PC-9 (cell line): Measurements from ENCODE around the gene DUSP10. TPM values are rescaled to one million over a fixed set of nuclear protein-coding genes. Genes with fewer than 3 reads are reported as not detected.

Source experiments
- BruUV-seq: library from RNA; stranded (reverse); fragments of 400-500 nt; replicated peaks from 2 replicates; lab custom pipeline; 2021; lab: Mats Ljungman, UMichigan
- CTCF ChIA-PET: fragments of 300-600 bp; sonication (Branson Sonifier 250); formaldehyde crosslinking; loops from one replicate; lab custom pipeline; 2022; ENCODE audit warnings: antibody characterized with exemption; lab: Charles Lee
- POLR2A ChIA-PET: fragments of 300-600 bp; sonication (Branson Sonifier 250); formaldehyde crosslinking; loops from one replicate; lab custom pipeline; 2022; ENCODE audit warnings: antibody characterized with exemption; ENCODE audit not compliant: unreplicated experiment; lab: Charles Lee
- DNase-seq, 2 experiments: peaks; one replicate each; pipeline versions ENCODE4 v3.0.0 to v3.0.0-alpha.2; 2015 to 2022; ENCODE audit warnings: mixed read lengths in 1 of 2
- H2AFZ ChIP-seq: fragments of 200-600 bp; sonication (generic); 2 replicates; pipeline ENCODE4 v1.8.1; 2017; ENCODE audit warnings: antibody characterized with exemption
- H3F3A ChIP-seq: fragments of 200-600 bp; sonication (generic); 2 replicates; pipeline ENCODE4 v1.8.1; 2017; ENCODE audit warnings: antibody characterized with exemption, mild to moderate bottlenecking, low read depth; ENCODE audit not compliant: insufficient read depth
- H3K27ac ChIP-seq: fragments of 200-600 bp; sonication (generic); 2 replicates; pipeline ENCODE4 v1.6.1; 2016; ENCODE audit warnings: mixed run types
- H3K27me3 ChIP-seq: fragments of 200-600 bp; sonication (generic); 2 replicates; pipeline ENCODE4 v1.6.1; 2016; ENCODE audit warnings: low read depth, mixed run types; ENCODE audit not compliant: insufficient read depth
- H3K36me3 ChIP-seq: fragments of 200-600 bp; sonication (generic); 2 replicates; pipeline ENCODE4 v1.6.1; 2016; ENCODE audit warnings: low read depth, mixed run types
- H3K4me1 ChIP-seq: fragments of 200-600 bp; sonication (generic); replicated peaks from 2 replicates; pipeline ENCODE4 v1.6.1; 2016; ENCODE audit warnings: mixed run types; ENCODE audit not compliant: insufficient read depth
- H3K4me2 ChIP-seq: fragments of 200-600 bp; sonication (generic); 2 replicates; pipeline ENCODE4 v1.6.1; 2017; ENCODE audit warnings: mixed run types
- H3K4me3 ChIP-seq: fragments of 200-600 bp; sonication (generic); 2 replicates; pipeline ENCODE4 v1.6.1; 2016; ENCODE audit warnings: mixed run types
- H3K79me2 ChIP-seq: fragments of 200-600 bp; sonication (generic); 2 replicates; pipeline ENCODE4 v1.6.1; 2017; ENCODE audit warnings: low read depth, mixed run types
- H3K9me2 ChIP-seq: fragments of 200-600 bp; sonication (generic); 2 replicates; pipeline ENCODE4 v1.8.1; 2017; ENCODE audit warnings: mild to moderate bottlenecking; ENCODE audit not compliant: insufficient read depth
- H3K9me3 ChIP-seq: fragments of 200-600 bp; sonication (generic); 2 replicates; pipeline ENCODE4 v1.8.1; 2016; ENCODE audit warnings: low read depth; ENCODE audit not compliant: insufficient read depth
- H4K20me1 ChIP-seq: fragments of 200-600 bp; sonication (generic); 2 replicates; pipeline ENCODE4 v1.8.1; 2017; ENCODE audit not compliant: insufficient read depth
- EZH2 ChIP-seq: fragments of 200-600 bp; sonication (generic); IDR thresholded peaks from 2 replicates; pipeline ENCODE4 v1.8.0; 2017; ENCODE audit warnings: antibody characterized with exemption, low read depth
- intact Hi-C: fragments of 100-400 bp; cut with micrococcal nuclease; formaldehyde crosslinking; loops from one replicate; pipeline ENCODE4 v1.10.0; 2022; ENCODE audit not compliant: unreplicated experiment
- total RNA-seq: library from RNA; stranded (reverse); gene quantifications from 2 replicates; pipeline ENCODE4 v1.2.3, GENCODE V29; 2021
- TF ChIP-seq, protein P1 (sequence below): fragments of 200-600 bp; sonication (generic); conservative IDR thresholded peaks from 2 replicates; pipeline ENCODE4 v1.6.1; 2017; ENCODE audit warnings: mixed run types, antibody characterized with exemption, mild to moderate bottlenecking, moderate library complexity

The DUSP10 gene
- total RNA-seq, 1 experiment from 2014 or later: 7.0 TPM

DNA sequence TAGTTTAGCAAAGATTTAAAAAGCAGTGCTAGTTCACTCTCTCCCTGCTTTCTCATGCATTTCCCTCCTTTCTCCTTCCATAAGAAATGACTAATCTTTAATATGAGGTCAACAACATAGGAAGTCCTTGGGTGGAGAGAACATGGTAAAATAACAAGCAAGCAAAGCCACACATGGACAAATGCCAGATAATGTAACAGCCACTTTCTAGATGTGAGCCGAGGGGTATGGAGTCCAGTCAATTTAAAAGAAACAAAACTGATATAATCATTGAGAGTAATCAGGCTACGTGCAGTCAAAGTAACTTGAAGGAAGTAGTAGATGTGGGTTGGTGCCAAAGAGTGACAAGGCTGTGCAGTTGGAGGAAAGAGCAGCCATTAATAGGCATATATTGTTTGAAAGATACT lies 69.6 kb downstream of the DUSP10 start:
- CTCF ChIA-PET: no interaction called here
- Histone ChIP-seq H3F3A (peaks cover 14% of the 10 kb centered on the region; the same call in 1 of the 2 replicates), H3K4me1 (peaks cover 18% of the 10 kb centered on the region), H3K4me3 (no peak overlapping the region), H4K20me1 (no peaks in the 10 kb centered on the region), H3K27ac (no peak overlapping the region), H3K4me2 (no peak overlapping the region), H3K79me2 (no peaks in the 10 kb centered on the region), H3K36me3 (no peaks in the 10 kb centered on the region), H3K9me2 (no peaks in the 10 kb centered on the region), H3K27me3 (no peaks in the 10 kb centered on the region), H3K9me3 (no peaks in the 10 kb centered on the region), H2AFZ (no peak overlapping the region)
- DNase-seq: no peak
- BruUV-seq: no TSS peak
- intact Hi-C loops: no loop called here
- no peak for TF ChIP-seq EZH2
- TF ChIP-seq, protein P1, sequence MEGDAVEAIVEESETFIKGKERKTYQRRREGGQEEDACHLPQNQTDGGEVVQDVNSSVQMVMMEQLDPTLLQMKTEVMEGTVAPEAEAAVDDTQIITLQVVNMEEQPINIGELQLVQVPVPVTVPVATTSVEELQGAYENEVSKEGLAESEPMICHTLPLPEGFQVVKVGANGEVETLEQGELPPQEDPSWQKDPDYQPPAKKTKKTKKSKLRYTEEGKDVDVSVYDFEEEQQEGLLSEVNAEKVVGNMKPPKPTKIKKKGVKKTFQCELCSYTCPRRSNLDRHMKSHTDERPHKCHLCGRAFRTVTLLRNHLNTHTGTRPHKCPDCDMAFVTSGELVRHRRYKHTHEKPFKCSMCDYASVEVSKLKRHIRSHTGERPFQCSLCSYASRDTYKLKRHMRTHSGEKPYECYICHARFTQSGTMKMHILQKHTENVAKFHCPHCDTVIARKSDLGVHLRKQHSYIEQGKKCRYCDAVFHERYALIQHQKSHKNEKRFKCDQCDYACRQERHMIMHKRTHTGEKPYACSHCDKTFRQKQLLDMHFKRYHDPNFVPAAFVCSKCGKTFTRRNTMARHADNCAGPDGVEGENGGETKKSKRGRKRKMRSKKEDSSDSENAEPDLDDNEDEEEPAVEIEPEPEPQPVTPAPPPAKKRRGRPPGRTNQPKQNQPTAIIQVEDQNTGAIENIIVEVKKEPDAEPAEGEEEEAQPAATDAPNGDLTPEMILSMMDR: no peak
- POLR2A ChIA-PET: no interaction called here

DNA sequence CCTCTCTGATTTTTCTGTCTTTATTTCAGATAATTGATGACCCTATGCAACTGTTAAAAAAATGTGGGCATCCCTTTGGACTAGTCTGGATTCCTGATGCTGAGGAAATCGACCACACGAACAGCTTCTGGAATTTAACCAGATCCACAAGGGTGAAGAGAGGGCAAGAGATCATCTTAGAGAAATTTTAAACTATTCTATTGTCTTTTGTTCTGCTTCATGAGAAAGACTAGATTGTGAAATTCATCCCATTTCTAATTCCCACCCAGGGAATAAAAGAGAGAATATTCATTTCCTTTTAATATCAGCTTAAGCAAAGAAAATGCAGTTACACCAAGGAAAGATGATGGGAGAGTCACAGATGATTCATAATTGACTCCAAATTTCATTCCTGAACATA lies 71.8 kb downstream of the DUSP10 start:
- no peak for TF ChIP-seq EZH2
- TF ChIP-seq, protein P1: no peak
- H3K4me1 ChIP-seq: peaks cover 12% of the 10 kb centered on the region
- H4K20me1 ChIP-seq: no peaks in the 10 kb centered on the region
- no peaks in the 10 kb centered on the region for H3K79me2 ChIP-seq
- no TSS peak for BruUV-seq
- no peaks in the 10 kb centered on the region for H3K9me3 ChIP-seq
- no peak for DNase-seq
- H3K36me3 ChIP-seq: no peaks in the 10 kb centered on the region
- no peaks in the 10 kb centered on the region for H3K9me2 ChIP-seq
- H3K27ac ChIP-seq: no peak overlapping the region
- no peaks in the 10 kb centered on the region for H3K27me3 ChIP-seq
- ChIA-PET CTCF (no interaction called here), POLR2A (no interaction called here)
- H2AFZ ChIP-seq: no peak overlapping the region
- no peak overlapping the region for H3K4me3 ChIP-seq
- H3K4me2 ChIP-seq: no peak overlapping the region
- peaks cover 16% of the 10 kb centered on the region; the same call in 1 of the 2 replicates for H3F3A ChIP-seq
- intact Hi-C loops: no loop called here

GRCh38 chr1:221669441-221669840 lies 72.4 kb downstream of the DUSP10 start:
- Histone ChIP-seq H3K4me2 (no peak overlapping the region), H3K9me2 (no peaks in the 10 kb centered on the region), H3K36me3 (no peaks in the 10 kb centered on the region), H3K27ac (no peak overlapping the region), H3F3A (peaks cover 16% of the 10 kb centered on the region; the same call in 1 of the 2 replicates), H3K79me2 (no peaks in the 10 kb centered on the region), H3K4me1 (peaks cover 12% of the 10 kb centered on the region), H3K9me3 (no peaks in the 10 kb centered on the region), H2AFZ (no peak overlapping the region), H4K20me1 (no peaks in the 10 kb centered on the region), H3K4me3 (no peak overlapping the region), H3K27me3 (no peaks in the 10 kb centered on the region)
- TF ChIP-seq, protein P1: no peak
- no peak for TF ChIP-seq EZH2
- DNase-seq: no peak
- CTCF ChIA-PET: no interaction called here
- BruUV-seq: no TSS peak
- intact Hi-C loops: loop anchor here (5.0 kb wide), 1 partner anchor 57 kb away; no protein-coding TSS in a partner anchor
- POLR2A ChIA-PET: no interaction called here
